ENCODE data around the gene MCUB. TPM values are rescaled to one million over a fixed set of nuclear protein-coding genes. Genes with fewer than 3 reads are reported as not detected.
A peak's percentile ranks its signal among the peaks of the same experiment; 100 is the strongest.

The MCUB gene
- total RNA-seq, 6 experiments from 2014 or later, result 10.2 to 16.5 (median 15.3) TPM

DNA sequence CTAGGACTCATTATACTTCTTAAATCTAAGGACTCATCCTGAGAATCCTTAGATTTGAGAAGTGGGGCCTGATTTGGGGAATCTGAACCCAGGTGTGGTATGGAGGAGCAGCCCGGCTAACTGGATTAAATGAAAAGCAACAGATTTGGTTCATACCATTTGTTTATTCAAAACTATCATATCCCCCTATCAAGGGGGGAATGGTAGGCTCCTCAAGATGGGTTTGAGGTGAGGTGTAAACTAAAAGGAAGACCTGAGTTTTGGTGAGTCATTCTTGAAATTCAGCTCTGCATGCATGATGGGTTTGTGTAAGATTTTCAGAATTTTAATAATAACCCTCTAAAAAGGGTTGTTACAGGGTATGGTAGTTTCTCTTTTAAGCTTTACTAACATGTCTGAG lies 89.8 kb downstream of the MCUB start:
- Mint-ChIP-seq H3K27me3 (ENCODE audit: insufficient read depth) (no peaks in the 10 kb centered on the region), H3K36me3 (ENCODE audit: low read depth) (peaks cover 6% of the 10 kb centered on the region), H3K4me1 (ENCODE audit: low read depth) (no peaks in the 10 kb centered on the region), H3K9me3 (peaks cover 4% of the 10 kb centered on the region; the same call in 1 of the 2 replicates), H3K27ac (no peak overlapping the region), H3K4me3 (no peak overlapping the region)
- no peak for DNase-seq
- TF ChIP-seq, protein P1, sequence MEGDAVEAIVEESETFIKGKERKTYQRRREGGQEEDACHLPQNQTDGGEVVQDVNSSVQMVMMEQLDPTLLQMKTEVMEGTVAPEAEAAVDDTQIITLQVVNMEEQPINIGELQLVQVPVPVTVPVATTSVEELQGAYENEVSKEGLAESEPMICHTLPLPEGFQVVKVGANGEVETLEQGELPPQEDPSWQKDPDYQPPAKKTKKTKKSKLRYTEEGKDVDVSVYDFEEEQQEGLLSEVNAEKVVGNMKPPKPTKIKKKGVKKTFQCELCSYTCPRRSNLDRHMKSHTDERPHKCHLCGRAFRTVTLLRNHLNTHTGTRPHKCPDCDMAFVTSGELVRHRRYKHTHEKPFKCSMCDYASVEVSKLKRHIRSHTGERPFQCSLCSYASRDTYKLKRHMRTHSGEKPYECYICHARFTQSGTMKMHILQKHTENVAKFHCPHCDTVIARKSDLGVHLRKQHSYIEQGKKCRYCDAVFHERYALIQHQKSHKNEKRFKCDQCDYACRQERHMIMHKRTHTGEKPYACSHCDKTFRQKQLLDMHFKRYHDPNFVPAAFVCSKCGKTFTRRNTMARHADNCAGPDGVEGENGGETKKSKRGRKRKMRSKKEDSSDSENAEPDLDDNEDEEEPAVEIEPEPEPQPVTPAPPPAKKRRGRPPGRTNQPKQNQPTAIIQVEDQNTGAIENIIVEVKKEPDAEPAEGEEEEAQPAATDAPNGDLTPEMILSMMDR (IDR thresholded peaks at IDR 0.05), result no peak

DNA sequence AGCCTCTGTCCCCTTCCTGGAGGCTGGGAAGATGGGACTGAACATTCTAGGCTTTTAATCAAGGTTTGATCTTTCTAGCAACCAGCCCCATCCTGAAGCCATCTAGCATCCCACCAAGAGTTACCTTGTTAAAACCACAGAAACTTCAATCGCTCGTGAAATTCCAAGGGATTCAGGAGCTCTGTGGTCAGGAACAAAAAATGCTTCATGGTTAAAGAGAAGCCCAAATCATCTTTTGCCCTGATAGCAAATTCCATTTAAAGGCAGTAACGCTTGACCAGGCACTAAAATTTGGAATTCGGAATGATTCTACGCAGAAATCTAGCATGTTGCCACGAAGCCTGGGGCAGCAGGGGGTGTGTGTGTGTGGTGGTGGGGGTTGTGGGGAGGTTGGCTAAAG lies 95.3 kb downstream of the MCUB start:
- Mint-ChIP-seq H3K4me1 (ENCODE audit: low read depth) (no peaks in the 10 kb centered on the region), H3K27ac (no peak overlapping the region), H3K36me3 (ENCODE audit: low read depth) (no peaks in the 10 kb centered on the region), H3K4me3 (no peak overlapping the region), H3K27me3 (ENCODE audit: insufficient read depth) (no peaks in the 10 kb centered on the region), H3K9me3 (no peaks in the 10 kb centered on the region)
- TF ChIP-seq, protein P1 (IDR thresholded peaks at IDR 0.05), result no peak
- no peak for DNase-seq

DNA sequence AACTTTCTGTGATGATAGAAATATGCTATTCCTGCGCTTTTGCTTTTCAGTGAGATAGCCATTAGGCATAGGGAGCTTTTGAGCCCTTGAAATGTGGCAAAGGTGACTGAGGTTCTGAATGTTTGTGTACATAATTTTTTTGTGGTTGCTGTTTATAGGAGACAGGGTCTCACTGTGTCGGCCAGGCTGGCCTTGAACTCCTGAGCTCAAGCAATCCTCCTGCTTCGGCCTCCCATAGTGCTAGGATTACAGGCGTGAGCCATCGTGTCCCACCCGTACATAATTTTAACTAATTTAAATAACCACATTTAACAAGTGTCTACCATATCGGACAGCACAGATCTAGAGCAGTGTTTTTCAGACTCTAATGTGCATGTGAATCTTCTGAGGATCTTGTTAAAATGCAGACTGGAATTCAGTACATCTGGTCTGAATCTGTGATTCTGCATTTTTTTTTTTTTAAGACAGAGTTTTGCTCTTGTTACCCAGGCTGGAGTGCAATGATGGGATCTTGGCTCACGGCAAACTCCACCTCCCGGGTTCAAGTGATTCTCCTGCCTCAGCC lies 97.9 kb downstream of the MCUB start:
- TF ChIP-seq, protein P1 (IDR thresholded peaks at IDR 0.05), result no peak
- no peaks in the 10 kb centered on the region for H3K27me3 Mint-ChIP-seq (ENCODE audit: insufficient read depth)
- no peak overlapping the region for H3K4me3 Mint-ChIP-seq
- H3K27ac Mint-ChIP-seq, result no peak overlapping the region
- no peaks in the 10 kb centered on the region for H3K9me3 Mint-ChIP-seq
- no peak for DNase-seq
- H3K36me3 Mint-ChIP-seq (ENCODE audit: low read depth), result no peaks in the 10 kb centered on the region
- H3K4me1 Mint-ChIP-seq (ENCODE audit: low read depth), result no peaks in the 10 kb centered on the region

DNA sequence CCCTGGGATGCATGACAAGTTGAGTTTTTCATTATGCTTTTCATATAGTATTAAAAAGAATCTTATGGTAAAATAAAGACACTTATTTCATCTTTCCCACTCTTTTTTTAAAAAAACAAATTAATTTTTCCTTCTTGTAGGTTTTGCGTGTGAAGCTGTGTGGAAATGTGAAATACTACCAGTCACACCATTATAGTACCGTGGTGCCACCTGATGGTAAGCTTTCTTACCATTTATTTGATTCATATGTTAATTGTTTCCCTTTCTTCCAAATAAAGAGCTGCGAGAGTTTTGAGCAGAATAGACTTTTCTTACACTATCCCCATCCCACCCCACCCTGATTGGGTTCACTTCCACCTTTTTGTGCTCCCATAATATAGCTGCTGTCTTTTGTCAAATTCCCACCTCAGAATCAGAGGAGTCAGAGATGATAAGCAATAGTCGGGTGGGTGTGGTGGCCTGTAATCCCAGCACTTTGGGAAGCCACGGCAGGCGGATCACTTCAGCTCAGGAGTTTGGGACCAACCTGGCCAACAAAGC lies 98.9 kb downstream of the MCUB start:
- no peaks in the 10 kb centered on the region for H3K9me3 Mint-ChIP-seq
- H3K36me3 Mint-ChIP-seq (ENCODE audit: low read depth), result no peaks in the 10 kb centered on the region
- no peak overlapping the region for H3K27ac Mint-ChIP-seq
- H3K4me1 Mint-ChIP-seq (ENCODE audit: low read depth), result no peaks in the 10 kb centered on the region
- no peak overlapping the region for H3K4me3 Mint-ChIP-seq
- no peaks in the 10 kb centered on the region for H3K27me3 Mint-ChIP-seq (ENCODE audit: insufficient read depth)
- TF ChIP-seq, protein P1 (IDR thresholded peaks at IDR 0.05), result peak; percentile 16; the same call in 1 of the 2 replicates
- no peak for DNase-seq

DNA sequence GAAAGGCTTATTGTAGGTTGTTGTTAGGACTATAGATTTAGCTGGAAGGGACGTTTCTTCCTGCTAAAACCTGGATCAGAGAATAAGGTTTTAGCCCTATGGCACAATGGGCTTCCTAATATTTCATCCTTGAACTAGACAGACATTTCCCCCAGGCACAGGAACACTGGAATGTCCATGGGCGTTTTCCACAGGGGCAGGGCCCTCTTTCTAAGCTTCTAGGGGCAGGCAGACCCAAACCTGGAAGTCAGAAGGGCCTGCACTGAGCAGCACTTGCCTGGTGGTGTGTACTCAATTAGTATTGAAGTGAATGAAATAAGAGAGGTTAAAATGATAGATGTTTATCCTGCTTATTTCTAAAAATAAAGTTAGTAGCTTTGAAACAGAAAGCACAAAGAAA lies 102.1 kb downstream of the MCUB start:
- H3K4me3 Mint-ChIP-seq, result no peak overlapping the region
- no peaks in the 10 kb centered on the region for H3K4me1 Mint-ChIP-seq (ENCODE audit: low read depth)
- H3K27ac Mint-ChIP-seq, result no peak overlapping the region
- no peaks in the 10 kb centered on the region; the same call in 1 of the 2 replicates for H3K27me3 Mint-ChIP-seq (ENCODE audit: insufficient read depth)
- H3K36me3 Mint-ChIP-seq (ENCODE audit: low read depth), result no peaks in the 10 kb centered on the region
- no peak for DNase-seq
- H3K9me3 Mint-ChIP-seq, result no peaks in the 10 kb centered on the region
- TF ChIP-seq, protein P1 (IDR thresholded peaks at IDR 0.05), result no peak
